NB4 (cell line): ENCODE data around the gene ARHGAP19.
"Not testable (repeated sequence)": the region's sequence is repeated elsewhere in the genome, so short reads cannot be mapped to it uniquely, and the experiment has no call there.

Source experiments
- POLR2A ChIP-seq: IDR thresholded peaks from 2 replicates; pipeline ENCODE4 v1.6.1; 2011; ENCODE audit warnings: mild to moderate bottlenecking; ENCODE audit not compliant: insufficient read length; ENCODE audit errors: extremely low read depth
- TF ChIP-seq, protein P1 (sequence below): IDR thresholded peaks from one replicate; pipeline ENCODE4 v1.5.1; 2012; ENCODE audit warnings: low read depth, low read length
- TF ChIP-seq, protein P2 (sequence below): IDR thresholded peaks from 2 replicates; pipeline ENCODE4 v1.6.1; 2011; ENCODE audit warnings: low read depth, low read length

DNA sequence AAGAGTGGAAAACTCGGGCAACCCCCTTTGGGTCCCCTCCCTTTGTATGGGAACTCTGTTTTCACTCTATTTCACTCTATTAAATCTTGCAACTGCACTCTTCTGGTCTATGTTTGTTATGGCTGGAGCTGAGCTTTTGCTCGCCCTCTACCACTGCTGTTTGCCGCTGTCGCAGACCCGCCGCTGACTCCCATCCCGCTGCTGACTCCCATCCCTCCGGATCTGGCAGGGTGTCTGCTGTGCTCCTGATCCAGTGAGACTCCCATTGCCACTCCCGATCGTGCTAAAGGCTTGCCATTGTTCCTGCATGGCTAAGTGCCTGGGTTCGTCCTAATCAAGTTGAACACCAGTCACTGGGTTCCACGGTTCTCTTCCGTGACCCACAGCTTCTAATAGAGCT, 2.4 kb downstream of the ARHGAP19 start:
- TF ChIP-seq POLR2A, result not testable (repeated sequence)
- TF ChIP-seq, protein P1, sequence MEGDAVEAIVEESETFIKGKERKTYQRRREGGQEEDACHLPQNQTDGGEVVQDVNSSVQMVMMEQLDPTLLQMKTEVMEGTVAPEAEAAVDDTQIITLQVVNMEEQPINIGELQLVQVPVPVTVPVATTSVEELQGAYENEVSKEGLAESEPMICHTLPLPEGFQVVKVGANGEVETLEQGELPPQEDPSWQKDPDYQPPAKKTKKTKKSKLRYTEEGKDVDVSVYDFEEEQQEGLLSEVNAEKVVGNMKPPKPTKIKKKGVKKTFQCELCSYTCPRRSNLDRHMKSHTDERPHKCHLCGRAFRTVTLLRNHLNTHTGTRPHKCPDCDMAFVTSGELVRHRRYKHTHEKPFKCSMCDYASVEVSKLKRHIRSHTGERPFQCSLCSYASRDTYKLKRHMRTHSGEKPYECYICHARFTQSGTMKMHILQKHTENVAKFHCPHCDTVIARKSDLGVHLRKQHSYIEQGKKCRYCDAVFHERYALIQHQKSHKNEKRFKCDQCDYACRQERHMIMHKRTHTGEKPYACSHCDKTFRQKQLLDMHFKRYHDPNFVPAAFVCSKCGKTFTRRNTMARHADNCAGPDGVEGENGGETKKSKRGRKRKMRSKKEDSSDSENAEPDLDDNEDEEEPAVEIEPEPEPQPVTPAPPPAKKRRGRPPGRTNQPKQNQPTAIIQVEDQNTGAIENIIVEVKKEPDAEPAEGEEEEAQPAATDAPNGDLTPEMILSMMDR, result not testable (repeated sequence)
- TF ChIP-seq, protein P2, sequence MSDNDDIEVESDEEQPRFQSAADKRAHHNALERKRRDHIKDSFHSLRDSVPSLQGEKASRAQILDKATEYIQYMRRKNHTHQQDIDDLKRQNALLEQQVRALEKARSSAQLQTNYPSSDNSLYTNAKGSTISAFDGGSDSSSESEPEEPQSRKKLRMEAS, result not testable (repeated sequence)
